Measurements from ENCODE around the gene KANK2.
"Not testable (repeated sequence)": the region's sequence is repeated elsewhere in the genome, so short reads cannot be mapped to it uniquely, and the experiment has no call there.

Gene KANK2

DNA sequence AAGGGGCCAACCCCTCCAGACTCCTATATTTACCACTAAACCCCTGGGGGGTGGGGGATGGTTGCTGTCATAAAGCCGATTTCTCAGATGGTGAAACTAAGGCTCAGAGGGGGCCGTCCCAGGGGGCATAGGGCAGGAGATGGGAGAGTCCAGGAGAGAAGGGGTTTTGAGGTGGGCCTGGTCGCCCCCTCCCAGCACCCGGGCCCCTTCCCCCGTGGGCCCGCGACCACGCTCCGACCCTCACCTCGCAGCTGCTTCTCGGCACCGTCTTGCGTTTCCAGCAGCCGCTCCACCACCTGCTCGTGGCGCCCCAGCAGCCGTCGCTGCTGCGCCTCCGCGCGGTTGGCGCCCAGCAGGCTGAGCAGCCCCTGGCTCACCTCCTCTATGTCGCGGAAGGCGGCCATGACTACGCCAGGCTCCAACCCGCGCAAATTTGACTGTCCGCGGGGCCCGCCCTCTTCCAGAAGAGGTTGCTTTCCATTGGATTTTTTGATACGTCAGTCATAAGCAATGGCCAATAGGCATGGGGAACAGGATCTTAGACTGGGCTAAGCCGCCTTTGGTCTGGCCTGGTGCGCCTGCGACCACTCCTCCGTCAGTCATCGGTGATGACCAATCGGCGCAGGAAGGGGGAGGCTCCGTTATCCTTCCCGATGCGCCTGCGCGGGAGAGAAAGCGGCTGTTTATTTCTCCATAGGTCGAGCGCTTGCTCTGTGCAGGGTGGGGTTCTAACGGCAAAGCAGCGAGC lies 41.8 kb downstream of the KANK2 start, which contains the start of gene SPC24:
SPC24 (minus strand) TSS at position 410 of the 748 bp plus-strand sequence; CDS start at position 404, 6 bp downstream.
- no peaks in the 10 kb centered on the region for H3K9me3 Mint-ChIP-seq
- peaks cover 8% of the 10 kb centered on the region for H3K4me1 Mint-ChIP-seq
- peak; percentile 99 for ATAC-seq

DNA sequence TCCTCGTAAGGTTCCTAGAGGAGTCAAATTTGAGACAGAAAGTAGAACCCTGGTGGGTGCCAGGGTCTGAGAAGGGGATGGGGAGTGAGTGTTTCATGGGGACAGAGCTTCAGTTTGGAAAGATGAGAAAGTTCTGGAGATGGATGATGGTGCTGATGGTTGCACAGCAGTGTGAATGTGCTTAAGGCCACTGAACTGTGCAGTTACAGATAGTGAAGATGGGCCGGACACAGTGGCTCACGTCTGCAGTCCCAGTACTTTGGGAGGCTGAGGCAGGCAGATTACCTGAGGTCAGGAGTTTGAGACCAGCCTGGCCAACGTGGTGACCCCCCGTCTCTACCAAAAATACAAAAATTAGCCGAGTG lies 42.7 kb downstream of the KANK2 start:
- Mint-ChIP-seq H3K27ac (no peak overlapping the region), H3K4me1 (peaks cover 8% of the 10 kb centered on the region), H3K9me3 (no peaks in the 10 kb centered on the region), H3K27me3 (peaks cover 24% of the 10 kb centered on the region), H3K36me3 (no peaks in the 10 kb centered on the region), H3K4me3 (peak overlapping the region; percentile 84)
- ATAC-seq: no peak

More for the DNA sequence above, 41.8 kb downstream of the KANK2 start, which contains the start of gene SPC24:
- no peaks in the 10 kb centered on the region for H3K36me3 Mint-ChIP-seq
- peak within 1 kb of the TSS; percentile 84 for H3K4me3 Mint-ChIP-seq
- H3K27ac Mint-ChIP-seq: peak within 1 kb of the TSS; percentile 60
- peaks cover 24% of the 10 kb centered on the region for H3K27me3 Mint-ChIP-seq

DNA sequence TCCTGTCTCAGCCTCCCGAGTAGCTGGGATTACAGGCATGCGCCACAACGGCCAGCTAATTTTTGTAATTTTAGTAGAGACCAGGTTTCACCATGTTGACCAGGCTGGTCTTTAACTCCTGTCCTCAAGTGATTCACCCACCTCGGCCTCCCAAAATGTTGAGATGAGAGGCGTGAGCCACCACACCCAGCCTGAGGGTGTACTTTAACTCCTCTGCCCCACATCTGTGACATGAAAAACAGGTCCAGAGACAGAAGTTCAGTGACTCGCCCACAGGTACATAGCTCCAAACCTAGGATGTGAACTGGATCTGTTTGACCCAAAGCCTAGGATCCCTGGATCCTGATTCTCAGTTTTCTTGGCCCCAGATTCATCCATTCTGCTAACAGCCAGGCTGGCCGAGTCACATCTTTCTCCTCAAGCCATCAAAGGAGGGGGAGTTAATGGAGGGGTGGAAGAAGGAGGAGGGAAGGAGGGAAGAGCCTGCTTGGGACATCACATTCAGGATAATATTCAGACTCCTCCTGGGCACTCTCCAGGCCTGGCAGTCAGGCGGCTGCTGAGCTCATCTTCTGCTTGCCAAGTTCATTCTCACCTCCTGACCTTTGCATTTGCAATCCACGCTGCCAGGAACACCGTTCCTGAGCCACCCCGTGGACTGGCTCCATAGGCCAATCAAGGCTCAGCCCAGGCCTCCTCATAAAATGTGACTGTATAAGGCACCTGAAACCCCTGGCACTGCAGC lies 44.9 kb downstream of the KANK2 start:
- peaks cover 24% of the 10 kb centered on the region for H3K27me3 Mint-ChIP-seq
- no peak for ATAC-seq
- H3K4me3 Mint-ChIP-seq: no peak overlapping the region
- no peak overlapping the region for H3K27ac Mint-ChIP-seq
- H3K36me3 Mint-ChIP-seq: no peaks in the 10 kb centered on the region
- peaks cover 8% of the 10 kb centered on the region for H3K4me1 Mint-ChIP-seq
- H3K9me3 Mint-ChIP-seq: no peaks in the 10 kb centered on the region

DNA sequence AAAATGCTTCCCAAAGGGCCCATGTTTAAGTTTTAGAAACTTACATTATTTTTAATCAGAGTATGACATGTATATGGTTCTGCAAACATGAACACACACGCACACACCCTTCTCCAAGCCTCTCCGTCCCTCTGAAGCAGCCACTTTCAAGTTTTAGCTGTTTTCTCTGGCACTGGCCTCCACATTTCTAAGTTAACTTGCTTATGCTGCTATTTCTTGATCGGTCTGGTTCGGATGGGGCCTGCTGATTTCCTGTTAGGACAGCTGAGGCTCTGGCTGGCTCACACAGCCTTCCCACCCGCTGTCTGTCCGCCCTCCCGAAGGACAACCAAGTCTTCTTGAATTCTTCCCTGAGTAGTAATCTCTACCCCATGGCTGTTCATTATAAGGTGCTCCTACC lies 46.2 kb downstream of the KANK2 start:
- H3K4me1 Mint-ChIP-seq: peaks cover 8% of the 10 kb centered on the region
- no peak for ATAC-seq
- H3K27ac Mint-ChIP-seq: no peak overlapping the region
- no peaks in the 10 kb centered on the region for H3K9me3 Mint-ChIP-seq
- H3K36me3 Mint-ChIP-seq: no peaks in the 10 kb centered on the region
- H3K27me3 Mint-ChIP-seq: peaks cover 24% of the 10 kb centered on the region
- H3K4me3 Mint-ChIP-seq: no peak overlapping the region

DNA sequence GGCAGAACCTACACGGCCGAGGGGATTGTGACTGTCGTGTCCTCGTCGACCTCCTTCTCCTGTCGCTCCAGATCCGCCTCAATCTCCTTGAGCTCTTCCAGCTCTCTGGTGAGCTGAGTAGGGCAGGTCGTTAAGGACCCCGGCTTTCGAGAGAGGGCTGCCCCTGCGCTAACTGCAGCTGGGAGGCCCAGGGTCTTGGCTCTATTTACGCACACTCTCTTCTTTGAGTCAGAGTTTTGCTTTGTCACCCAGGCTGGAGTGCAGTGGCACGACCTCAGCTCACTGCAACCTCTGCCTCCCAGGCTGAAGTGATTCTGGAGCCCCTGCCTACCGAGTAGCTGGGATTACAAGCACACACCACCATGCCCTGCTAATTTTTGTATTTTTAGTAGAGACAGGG lies 49.3 kb downstream of the KANK2 start:
- ATAC-seq: no peak
- no peak overlapping the region for H3K4me3 Mint-ChIP-seq
- peaks cover 3% of the 10 kb centered on the region for H3K27me3 Mint-ChIP-seq
- H3K27ac Mint-ChIP-seq: no peak overlapping the region
- H3K36me3 Mint-ChIP-seq: no peaks in the 10 kb centered on the region
- no peaks in the 10 kb centered on the region for H3K4me1 Mint-ChIP-seq
- peaks cover 2% of the 10 kb centered on the region for H3K9me3 Mint-ChIP-seq

DNA sequence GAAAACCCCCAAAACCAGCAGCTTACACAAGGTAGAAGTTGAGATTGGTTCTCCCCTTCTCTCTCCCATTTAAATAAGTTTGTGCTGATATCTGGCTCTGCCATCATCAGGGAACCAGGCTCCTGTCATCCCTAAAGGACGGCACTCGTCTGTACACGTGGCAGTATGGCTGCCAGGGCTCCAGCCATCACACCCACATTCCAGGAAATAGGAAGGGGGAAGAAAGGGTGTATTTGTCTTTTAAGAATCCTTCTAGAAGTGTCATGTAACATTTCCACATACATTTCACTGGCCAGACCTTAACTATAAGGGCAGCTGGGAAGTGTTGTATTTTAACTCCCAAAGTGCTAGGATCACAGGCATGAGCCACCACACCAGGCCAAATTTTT lies 51.8 kb downstream of the KANK2 start:
- Mint-ChIP-seq H3K9me3 (peaks cover 2% of the 10 kb centered on the region), H3K4me1 (no peaks in the 10 kb centered on the region), H3K27ac (no peak overlapping the region), H3K36me3 (no peaks in the 10 kb centered on the region), H3K4me3 (no peak overlapping the region), H3K27me3 (peaks cover 19% of the 10 kb centered on the region)
- no peak for ATAC-seq

DNA sequence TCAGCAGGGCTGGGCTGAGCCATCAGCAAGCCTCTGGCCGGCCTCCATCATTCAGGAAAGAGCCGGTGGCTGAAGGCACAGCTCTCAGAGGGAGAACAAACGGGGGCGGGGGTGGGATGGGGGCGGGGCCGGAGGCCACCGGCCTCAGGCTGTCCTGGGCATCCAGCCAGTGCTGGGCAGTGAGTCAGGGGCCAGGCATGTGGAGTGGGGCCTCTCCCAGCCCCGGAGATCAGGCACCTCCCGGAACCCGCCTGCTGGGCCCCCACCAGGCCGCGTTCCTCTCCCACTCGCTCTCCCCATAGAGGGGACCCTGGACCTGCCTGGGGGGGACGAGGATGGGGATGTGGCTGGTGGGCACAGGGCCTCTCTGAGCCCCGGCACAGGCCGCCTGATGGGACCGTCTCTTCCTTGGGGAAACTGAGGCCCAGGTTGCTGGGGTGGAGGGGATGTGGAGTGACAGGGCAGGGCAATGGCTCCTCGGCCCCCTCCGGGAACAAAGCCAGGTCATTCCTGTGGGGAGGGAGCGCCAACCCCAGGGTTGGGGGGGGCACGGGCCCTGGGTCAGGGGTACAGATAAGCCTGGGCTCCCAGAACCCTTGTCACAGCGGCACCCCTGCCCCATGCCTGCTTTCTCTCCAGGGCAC lies 54.7 kb downstream of the KANK2 start:
- Mint-ChIP-seq H3K4me1 (peaks cover 5% of the 10 kb centered on the region), H3K27ac (no peak overlapping the region), H3K36me3 (no peaks in the 10 kb centered on the region), H3K4me3 (no peak overlapping the region), H3K9me3 (peaks cover 2% of the 10 kb centered on the region), H3K27me3 (peaks cover 45% of the 10 kb centered on the region)
- ATAC-seq: peak; percentile 10

DNA sequence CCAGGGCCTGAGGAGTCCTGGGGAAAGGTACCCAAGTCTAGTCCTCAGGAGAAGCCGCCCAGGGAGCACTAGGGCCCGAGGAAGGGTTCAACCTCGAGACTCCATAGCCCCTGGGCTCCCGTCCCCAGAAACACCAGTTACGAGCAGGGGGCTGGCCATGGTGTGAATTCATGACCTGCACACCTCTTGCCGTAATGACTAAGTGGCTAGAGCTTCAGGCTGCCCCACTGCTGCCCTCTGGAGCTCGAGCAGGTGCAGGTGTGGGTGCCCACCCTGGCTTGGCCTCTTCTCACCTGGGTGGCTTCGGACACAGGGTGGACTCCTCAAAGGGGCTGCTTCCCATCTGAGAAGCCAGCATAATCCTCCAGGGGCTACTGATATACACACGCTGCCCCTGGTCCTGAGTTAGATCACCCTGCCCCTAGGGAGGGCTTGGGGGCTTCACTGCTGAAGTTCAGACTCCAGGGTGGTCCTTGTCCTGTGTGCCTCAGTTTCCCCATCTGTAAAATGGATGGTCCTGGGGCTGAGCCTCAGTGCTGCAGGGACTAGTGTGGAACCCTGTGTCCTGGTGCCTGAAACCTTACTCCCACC lies 55.3 kb downstream of the KANK2 start:
- Mint-ChIP-seq H3K9me3 (peaks cover 2% of the 10 kb centered on the region), H3K27me3 (peaks cover 51% of the 10 kb centered on the region)

DNA sequence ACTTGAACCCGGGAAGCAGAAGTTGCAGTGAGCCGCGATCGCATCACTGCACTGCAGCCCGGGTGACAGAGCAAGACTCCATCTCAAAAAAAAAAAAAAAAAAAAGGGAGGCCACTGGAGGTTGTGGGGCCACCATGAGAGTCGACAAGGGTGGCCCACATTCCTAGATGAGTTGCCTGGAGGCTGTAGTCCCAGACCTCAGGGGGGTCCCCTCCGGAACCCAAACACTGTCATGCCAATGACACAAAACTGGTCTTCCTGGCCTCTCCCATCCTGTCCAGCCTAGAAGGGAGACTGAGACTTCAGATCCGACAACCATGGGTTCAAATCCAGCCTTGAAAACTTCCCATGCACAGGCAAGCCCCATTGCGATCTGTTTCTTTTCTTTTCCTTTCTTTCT lies 56.4 kb downstream of the KANK2 start:
- Mint-ChIP-seq H3K9me3 (peaks cover 2% of the 10 kb centered on the region), H3K27me3 (peaks cover 63% of the 10 kb centered on the region), H3K4me3 (no peak overlapping the region), H3K36me3 (no peaks in the 10 kb centered on the region), H3K27ac (no peak overlapping the region), H3K4me1 (peaks cover 7% of the 10 kb centered on the region)
- ATAC-seq: no peak

More for the DNA sequence above, 55.3 kb downstream of the KANK2 start:
- no peak overlapping the region for H3K4me3 Mint-ChIP-seq
- H3K36me3 Mint-ChIP-seq: no peaks in the 10 kb centered on the region
- ATAC-seq: no peak
- H3K27ac Mint-ChIP-seq: no peak overlapping the region
- H3K4me1 Mint-ChIP-seq: peaks cover 7% of the 10 kb centered on the region

DNA sequence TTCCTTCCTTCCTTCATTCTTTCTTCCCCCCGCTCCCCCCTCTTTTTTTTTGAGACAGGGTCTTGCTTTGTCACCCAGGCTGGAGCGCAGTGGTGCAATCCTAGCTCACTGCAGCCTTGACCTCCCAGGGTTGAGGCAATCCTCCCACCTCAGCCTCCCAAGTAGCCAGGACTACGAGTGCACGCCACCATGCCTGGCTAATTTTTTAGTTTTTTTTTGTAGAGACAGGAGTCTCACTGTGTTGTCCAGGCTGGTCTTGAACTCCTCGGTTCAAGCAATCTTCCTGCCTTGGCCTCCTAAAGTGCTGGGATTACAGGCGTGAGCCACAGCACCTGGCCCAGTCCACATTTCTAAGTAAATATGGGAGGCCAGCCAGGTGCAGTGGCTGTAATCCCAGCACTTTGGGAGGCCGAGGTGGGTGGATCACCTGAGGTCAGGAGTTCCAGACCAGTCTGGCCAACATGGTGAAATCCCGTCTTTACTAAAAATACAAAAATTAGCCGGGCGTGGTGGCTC lies 57.3 kb downstream of the KANK2 start:
- not testable (repeated sequence) for H3K36me3 Mint-ChIP-seq, H3K4me1 Mint-ChIP-seq, ATAC-seq, H3K27ac Mint-ChIP-seq, H3K4me3 Mint-ChIP-seq, H3K9me3 Mint-ChIP-seq
- peaks cover 63% of the 10 kb centered on the region for H3K27me3 Mint-ChIP-seq

DNA sequence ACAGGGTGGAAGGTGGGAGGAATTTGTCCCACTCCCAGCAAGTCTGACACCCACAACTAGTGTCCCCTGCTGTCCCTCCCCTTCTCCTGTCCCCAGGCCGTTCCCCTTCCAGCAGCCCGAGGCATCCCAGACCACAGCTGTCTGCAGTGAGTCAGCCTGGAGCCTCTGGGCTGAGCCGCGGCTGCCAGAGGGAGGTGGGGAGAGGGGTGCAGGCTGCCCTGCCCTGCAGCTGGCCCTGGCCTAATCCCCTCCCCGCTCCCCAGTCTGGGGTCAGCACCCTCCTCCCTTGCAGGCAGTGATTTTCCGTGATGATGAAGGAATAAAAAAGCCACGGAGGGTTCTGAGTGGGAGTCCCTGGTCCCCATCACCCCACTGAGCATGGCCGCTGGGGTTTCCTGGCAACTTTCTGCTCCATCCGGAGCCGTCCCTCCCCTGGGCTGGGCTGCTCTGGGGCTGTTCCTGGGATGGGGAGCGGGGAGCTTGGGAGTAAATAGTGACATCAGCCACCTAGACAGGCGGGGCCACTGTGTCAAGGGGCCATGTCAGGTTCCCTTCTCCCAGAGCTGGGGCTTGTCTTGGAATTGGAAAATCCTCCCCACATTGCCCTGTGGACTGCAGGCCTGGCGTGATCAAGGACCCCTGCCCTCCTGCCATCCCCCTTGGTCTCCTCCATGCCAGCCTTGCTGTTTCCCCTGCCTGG lies 58.6 kb downstream of the KANK2 start:
- ATAC-seq: no peak
- Mint-ChIP-seq H3K27me3 (peaks cover 63% of the 10 kb centered on the region), H3K36me3 (no peaks in the 10 kb centered on the region), H3K4me1 (peaks cover 7% of the 10 kb centered on the region), H3K9me3 (no peaks in the 10 kb centered on the region), H3K27ac (no peak overlapping the region), H3K4me3 (no peak overlapping the region)

DNA sequence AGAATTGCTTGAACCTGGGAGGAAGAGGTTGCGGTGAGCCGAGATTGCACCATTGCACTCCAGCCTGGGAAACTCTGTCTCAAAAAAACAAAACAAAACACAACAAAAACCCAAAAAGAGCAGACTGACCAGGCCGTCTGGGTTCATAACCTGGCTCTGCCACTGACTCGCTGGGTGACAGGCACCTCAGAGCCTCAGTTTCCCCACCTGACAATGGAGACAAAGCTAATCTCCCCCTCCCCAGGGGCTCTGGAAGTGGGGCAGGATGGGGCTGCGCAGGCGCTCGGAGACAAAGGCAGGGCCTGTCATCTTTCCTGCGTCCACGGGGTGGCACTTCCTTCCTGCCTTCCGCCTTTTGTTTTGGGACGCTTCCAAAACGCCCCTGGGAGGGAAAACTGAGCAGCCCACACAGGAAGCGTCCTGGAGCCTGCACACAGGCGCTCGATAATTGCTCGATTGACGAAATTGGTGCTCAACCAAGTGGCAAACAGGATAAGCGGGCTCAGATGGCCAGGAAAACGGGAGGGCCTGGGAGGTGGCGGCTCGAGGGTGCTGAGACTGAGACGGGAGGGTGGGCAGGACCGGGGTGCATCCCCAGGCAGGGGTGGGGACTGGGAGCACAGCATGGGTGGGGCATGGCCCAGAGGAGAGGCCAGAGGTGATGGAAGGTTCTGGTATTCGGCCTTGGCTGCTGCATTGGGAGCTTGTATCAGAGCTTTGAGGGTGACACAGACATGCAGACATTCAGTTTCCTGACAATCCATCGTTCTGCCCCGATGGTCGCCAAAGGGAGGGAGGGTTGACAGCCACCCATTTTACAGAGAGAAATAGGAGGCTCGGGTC lies 59.6 kb downstream of the KANK2 start:
- no peak overlapping the region for H3K27ac Mint-ChIP-seq
- H3K36me3 Mint-ChIP-seq: no peaks in the 10 kb centered on the region
- no peaks in the 10 kb centered on the region for H3K9me3 Mint-ChIP-seq
- H3K4me1 Mint-ChIP-seq: peaks cover 7% of the 10 kb centered on the region
- ATAC-seq: peak; percentile 27
- peak overlapping the region; percentile 62 for H3K4me3 Mint-ChIP-seq
- H3K27me3 Mint-ChIP-seq: peaks cover 63% of the 10 kb centered on the region

DNA sequence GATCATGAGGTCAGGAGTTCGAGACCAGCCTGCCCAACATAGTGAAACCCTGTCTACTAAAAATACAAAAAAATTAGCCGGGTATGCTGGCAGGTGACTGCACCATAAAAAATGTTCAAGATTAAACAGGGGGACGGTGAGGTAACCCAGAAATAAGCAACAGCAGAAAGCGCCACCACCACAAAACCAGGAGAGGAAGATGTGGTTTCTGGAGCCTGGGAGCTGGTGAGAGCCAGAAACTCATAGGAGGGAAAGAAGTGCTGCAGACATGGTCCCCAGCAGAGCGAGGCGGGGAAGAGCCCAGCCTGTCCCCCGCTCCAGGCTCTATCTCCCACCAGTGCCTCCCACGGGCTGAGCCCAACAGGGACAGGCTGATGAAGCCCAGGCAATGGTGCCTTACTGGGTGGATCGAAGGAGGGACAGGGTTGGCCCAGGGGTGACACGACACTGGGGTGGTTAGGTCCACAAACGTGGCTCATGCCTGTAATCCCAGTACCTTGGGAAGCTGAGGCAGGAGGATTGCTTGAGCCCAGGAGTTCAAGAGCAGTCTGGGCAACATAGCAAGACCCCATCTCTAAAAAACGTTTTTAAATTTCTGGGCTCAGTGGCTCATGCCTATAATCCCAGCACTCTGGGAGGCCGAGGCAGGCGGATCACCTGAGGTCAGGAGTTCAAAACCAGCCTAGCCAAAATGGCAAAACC lies 60.8 kb downstream of the KANK2 start:
- H3K4me1 Mint-ChIP-seq: peaks cover 7% of the 10 kb centered on the region
- H3K9me3 Mint-ChIP-seq: no peaks in the 10 kb centered on the region
- peaks cover 53% of the 10 kb centered on the region for H3K27me3 Mint-ChIP-seq
- H3K36me3 Mint-ChIP-seq: peaks cover 7% of the 10 kb centered on the region
- H3K4me3 Mint-ChIP-seq: no peak overlapping the region
- no peak overlapping the region for H3K27ac Mint-ChIP-seq
- no peak for ATAC-seq

Measured in stimulated activated memory B cell treated with anti-CD40 and anti-IgM and Interleukin-4, amounts not matched to agents 10 μg/mL and 1 μg/mL and 100 μg/mL, for 72 hours (primary cell).